GM21381 (cell line): ENCODE data around the gene HAPSTR1.
"Not testable (repeated sequence)": the region's sequence is repeated elsewhere in the genome, so short reads cannot be mapped to it uniquely, and the experiment has no call there.

Source experiments
- ATAC-seq: cut with Tn5 transposase; IDR thresholded peaks from one replicate; pipeline ENCODE4 v1.9.1; 2021; ENCODE audit warnings: mild to moderate bottlenecking, moderate library complexity; ENCODE audit not compliant: unreplicated experiment

HAPSTR1 gene

DNA sequence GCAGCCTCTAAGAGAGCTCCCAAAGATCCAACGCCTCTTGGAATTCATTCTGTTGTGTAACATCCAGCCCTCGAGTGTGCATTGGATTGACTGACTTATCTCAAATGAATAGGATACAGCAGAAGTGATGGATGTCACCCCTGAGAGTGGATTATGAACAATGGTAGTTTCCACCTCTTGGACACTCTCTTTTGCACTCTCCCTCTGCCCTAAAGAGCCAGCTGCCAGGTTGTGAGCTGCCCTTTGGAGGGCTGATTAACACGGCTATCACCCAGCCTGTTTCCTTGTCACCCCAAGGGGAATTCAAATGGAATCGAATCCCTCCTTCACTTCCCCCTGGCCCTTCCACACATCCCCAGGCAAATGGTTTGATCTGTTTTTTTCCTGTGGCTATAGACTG, 21.2 kb upstream of the HAPSTR1 start:
- ATAC-seq = no peak

DNA sequence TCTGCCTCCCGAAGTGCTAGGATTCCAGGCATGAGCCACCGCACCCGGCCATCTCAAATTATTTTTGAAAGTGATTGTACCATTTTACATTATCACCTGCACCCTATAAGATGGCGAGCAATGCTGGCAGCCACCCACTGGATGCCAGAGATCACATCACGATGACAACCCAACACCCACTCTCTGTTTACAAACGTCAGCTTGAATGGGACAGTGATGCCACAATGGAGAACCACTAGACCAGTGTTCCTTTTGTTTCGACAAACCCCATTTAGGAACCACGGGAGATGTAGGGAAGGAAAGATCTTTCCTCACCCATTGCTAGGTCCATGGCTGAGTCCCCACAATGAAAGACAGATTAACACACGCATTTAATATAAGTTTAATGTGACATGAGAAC, 20.1 kb upstream of the HAPSTR1 start:
- ATAC-seq = no peak

DNA sequence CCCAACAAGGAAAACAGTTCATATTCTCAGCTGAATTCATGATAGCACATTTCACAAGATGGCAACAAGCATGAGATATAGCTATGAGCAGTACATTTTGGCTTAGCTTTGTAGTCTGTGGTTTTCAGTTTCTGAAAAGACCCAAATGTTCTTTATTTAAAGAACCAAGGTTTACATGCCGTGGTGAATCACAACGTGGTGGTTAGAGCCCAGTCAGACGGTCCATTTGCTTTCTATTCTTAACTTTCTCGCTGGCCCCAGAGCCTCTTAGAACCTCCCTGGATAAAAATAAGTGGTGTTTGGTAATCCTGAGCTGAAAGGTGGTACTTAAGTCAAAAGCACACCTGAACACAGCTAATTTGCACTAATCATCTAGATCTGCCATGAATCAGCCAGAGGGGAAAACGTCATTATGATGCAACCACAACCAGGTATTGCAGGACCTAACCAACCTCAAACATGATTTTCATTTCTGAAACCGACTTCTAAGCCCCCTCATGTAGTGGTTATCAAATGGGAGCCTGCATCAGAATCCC, 18.6 kb upstream of the HAPSTR1 start:
- ATAC-seq = no peak

DNA sequence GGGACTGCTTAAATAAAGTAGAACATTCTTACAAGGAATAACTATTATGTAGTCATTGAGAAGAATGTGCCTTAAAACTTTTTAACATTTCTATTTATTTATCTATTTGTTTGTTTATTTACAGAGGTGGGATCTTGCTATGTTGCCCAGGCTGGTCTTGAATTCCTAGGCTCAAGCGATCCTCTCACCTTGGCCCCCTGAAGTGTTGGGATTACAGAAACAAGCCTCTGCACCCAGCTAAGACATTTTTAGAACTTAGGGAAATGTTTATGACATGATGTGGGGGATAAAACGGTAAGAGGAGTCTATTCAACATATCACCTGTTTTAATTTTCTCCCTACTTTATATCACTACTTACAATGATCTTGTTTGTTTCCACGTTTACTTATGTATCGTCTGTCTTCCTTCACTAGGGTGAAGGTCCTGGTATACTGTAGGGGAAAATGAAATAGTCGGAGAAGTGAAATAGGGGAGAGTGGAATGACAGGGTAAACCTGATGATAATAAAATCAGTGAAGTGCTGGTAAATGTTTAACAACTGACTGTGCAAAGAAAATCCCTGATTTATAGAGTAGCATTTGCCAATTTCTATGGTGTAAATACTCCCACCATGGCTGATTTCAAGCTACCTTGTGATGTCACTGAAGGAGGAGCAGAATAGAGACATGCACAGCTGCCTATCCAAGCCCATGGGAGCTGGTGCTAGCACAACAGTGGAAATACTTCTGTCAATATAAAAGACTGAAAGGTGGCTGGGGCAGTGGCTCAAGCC, 16.0 kb upstream of the HAPSTR1 start:
- ATAC-seq = no peak

DNA sequence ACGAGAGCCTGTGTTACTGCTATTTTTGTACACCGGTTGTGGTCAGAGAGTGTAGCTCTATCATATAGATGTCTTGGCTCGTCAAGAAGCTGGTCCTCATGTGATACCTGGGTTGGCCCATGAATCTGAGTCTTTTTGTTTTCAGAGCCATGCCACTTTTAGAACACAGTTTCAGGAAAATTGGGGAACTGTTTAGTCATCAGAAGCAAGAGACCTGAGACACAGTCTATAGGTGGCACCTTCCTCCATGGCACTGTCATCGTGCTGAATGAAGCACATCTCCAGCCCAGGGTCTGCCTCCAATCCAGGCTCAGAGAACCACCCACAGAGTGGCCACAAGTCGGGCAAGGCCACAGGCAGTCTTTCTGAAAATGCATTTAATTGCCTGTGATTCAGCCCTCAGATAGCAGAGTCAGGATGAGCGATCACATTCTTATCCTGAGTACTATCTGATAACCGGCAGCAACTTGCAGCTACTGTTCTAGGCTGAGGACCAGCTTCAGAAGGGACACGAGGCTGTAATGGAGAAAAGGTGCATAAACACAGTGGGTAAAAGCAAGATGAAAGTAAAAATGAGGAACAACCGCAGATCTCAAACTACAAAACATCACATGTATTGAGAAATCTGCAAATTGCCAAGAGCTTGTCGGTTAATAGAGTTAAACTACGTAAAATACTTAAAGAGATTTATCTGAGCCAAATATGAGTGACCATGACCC, 14.2 kb upstream of the HAPSTR1 start:
- ATAC-seq = no peak

DNA sequence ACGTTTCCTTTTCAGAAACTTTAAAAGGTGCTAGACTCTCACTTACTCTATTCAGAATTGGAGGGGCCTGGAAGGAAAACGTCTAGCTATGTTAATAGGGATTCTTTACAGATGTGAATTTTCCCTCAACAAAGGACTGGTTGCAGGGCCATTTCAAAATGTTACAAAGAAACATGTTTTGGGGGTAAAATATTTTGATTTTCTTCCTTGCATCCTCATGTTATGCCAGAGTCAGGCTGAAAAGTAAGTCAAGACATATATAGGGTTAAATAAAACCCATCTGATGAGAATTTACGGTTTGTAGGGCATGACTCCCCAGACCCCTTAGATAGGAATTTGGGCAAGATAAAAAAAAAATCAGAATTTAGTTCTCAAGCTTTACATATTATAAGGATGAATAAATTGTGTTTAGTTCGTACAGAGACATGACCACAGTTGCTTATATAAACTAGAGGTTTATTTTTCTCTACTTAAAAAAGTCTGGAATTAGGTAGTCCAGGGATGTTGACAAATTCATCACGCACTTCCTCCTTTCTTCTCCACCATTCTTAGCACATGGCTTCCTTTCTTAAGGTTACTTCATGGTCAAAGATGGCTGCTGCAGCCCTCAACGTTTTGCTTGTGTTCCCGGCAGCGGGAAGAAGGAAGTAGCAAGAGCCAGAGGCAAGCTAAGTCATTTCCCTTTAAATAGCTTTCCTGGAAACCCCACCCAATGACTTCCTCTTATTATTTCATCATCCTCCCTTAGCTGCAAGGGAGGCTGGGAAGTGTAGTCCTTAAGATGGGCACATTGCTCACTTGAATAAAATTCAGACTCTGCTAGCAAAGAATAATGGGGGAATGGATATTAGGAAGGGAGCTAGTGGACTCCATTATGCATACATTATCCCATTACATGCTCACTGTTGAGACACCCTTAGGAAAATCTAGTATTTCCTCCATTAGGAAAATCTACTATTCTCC, 12.7 kb upstream of the HAPSTR1 start:
- ATAC-seq = not testable (repeated sequence)

DNA sequence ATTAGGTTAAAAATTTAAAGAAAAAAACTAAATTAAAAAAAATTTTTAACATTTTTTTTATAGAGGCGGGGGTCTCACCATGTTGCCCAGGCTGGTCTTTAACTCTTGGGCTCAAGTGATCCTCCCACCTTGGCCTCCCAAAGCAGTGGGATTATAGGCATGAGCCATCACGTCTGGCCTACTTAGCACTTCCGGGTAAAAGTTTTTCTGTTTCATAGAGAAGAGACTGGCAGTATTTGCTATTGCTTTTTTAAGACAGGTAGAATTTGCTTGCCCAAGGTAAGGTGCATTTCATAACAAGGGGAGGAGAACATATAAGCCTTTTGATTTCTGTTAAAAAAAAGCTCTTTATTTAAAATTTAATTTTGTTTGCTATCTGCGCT, 12.0 kb upstream of the HAPSTR1 start:
- no peak for ATAC-seq

DNA sequence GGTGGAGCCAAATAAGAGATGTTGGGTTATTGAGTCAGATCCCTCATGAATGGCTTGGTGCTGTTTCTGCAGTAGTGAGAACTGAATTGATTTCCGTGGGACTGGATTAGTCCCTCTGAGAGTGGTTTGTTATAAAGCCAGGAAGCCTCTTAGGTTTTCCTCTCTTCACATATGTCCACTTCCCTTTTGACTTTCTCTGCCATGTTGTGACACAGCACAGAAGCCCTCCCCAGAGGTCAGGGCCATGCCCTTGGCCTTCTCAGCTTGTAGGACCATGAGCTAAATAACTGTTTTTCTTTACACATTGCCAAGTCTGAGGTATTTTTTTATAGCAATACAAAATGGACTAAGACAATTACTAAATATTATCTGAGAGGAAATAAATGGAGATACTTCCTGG, 10.3 kb upstream of the HAPSTR1 start:
- ATAC-seq = no peak

DNA sequence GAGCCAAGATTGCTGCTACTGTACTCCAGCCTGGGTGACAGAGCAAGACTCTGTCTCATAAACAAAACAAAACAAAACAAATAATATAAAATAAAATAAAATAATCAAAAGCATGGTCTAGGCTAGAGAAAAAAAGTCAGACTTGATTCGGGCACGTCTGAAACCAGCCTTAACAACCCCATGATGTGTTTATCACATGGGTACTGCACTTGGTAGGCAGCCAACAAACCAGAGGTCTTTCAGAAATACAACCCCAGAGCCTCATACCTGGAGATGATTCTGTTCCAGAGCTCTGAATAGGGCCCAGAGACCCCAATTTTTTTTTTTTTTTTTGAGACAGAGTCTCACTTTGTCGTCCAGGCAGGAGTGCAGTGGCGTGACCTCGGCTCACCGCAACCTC, 9.6 kb upstream of the HAPSTR1 start:
- ATAC-seq = no peak

DNA sequence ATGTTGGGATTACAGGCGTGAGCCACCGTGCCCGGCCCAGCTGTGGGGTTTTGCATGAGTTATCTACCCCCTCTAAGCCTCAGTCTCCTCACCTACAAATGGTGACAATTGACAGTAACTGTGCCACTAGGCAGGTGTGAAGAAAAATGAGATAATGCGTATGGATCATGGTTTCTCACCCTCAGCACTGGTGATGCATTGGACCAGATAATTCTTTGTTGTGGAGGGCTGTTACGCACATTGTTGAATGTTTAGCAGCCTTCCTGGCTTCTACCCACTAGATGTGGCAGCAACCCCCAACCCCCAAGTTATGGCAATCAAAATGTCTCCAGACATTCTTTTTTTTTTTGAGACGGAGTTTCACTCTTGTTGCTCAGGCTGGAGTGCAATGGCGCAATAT, 9.0 kb upstream of the HAPSTR1 start:
- ATAC-seq = no peak

DNA sequence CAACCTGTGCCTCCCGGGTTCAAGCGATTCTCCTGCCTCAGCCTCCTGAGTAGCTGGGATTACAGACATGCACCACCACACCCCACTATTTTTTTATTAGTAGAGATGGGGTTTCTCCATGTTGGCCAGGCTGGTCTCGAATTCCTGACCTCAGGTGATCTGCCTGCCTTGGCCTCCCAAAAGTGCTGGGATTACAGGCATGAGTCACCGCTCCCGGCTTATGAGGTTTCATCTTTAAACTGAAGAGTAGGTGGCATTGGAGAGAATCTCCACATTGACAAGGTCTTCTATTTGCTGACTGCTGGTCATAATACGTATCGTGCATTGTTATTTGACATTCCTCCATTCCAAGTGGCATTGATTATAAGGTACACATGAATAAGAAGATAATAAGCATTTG, 3.7 kb upstream of the HAPSTR1 start:
- not testable (repeated sequence) for ATAC-seq

DNA sequence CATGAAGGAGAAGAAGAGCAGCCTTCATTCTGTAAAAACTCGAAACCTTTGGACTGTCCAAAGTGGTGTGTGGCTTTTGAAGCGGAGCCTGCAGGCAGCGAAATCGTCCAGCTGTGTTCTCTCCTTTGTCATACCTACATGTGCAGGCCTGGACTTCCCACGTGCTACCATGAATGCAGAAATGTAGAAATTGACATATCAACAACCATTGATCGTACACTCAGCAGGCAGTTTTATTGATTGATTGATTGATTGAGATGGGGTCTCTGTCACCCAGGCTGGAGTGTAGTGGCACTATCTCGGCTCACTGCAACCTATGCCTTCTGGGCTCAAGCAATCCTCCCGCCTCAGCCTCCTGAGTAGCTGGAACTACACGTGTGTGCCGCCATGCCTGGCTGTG, 2.6 kb upstream of the HAPSTR1 start:
- ATAC-seq = no peak

DNA sequence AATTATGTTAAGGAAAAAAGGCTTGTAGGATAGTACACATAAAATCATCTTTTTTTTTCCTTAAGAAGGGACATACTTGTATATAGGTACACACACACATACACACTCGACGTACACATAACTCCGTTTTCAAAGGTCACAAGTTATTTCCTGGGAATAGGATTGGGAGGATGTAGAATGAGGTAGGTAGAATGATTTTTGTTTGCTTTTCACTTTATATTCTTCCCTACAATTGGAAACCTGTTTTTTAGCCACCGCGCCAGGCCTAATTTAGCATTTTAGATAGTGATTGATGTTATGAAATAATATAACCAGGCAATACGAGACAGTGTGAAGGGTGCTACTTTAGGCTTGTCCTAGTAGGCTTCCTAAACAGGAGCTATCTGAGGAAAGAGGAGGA, 1.8 kb upstream of the HAPSTR1 start:
- ATAC-seq = no peak

DNA sequence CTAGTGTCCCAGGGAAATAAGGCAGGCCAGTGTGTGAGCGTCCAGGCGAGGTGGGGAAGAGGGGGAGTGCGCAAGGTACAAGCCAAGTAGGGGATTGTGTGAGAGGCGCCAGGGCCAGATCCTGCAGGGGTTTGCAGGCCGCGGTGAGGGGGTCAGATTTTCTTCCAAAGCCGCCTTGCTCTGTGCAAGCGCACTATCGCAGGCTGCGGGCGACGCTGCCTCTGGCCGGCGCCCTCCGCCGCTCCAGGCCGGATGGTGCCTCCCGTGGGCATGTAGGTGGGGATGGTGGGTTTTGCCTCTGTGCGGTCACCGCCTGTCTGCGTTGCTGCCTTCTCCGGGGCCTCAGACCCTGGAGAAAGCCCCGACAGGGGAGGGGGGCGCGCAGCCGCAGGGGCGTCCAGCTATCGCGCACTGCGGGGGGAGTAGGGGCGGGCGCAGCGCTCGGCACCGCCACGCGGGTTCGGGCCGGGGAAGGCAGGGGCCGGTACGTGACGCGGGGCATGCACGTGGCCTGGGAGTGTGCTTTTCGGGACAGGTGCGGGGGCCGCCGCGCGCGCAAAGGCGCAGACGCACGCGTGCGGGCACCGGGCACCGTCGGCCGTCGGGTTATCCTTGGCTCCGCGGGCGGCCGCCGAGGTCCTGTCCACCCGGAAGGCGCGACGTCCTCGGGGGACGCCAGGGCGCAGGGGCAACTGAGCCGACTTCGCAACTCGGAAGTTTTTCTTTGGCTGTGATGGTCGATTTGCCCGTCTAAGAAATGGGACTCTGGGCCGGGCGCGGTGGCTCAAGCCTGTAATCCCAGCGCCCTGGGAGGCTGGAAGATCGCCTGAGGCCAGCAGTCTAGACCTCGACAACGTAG, 1.1 kb upstream of the HAPSTR1 start:
- no peak for ATAC-seq

DNA sequence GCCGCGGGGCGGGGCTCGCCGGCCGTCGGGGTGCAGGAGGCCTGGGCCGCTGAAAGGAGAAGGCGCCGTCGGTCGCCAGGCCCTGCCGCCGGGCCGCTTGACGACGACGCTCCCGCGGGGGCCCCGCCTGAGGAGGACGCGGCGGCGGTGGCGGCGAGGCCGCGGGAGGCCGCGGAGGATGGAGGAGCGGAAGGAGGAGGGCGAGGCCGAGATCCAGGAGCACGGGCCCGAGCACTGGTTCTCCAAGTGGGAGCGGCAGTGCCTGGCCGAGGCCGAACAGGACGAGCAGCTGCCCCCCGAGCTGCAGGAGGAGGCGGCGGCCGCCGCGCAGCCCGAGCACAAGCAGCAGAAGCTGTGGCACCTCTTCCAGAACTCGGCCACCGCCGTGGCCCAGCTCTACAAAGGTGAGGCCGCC, 430 bp downstream of the HAPSTR1 start:
- peak; percentile 15 for ATAC-seq

DNA sequence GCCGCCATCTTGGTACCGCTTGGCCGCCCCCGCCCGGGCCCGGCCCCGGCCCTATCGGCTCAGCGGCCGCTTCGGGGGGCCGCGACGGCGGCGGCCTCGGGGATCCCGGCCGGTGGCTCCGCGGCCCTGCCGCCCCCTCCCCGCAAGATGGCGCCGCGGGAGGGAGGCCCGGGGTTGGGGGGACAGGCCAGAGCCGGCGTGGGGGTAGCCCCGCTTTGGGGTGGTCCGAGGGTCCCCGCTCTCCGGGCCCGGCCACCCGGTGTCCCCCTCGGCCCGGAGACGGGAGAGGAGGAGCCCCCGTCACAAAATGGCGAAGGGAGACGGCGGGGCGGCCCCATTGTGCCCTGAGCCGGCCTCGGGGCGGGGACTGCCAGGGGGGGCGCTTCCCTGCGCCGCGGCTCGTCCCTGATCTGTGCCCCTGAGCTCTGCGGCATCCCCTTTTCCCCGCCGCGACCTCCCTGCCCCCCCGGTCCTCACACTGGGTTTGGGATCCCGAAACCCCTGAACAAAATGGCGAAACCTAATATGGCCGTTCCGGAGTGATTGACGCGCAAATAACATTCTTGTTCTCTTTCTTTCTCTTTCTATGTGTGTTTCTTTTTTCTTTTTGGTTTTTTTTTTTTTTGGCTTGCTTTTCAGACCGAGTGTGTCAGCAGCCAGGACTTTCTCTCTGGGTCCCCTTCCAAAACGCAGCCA, 986 bp downstream of the HAPSTR1 start:
- peak; percentile 7 for ATAC-seq

DNA sequence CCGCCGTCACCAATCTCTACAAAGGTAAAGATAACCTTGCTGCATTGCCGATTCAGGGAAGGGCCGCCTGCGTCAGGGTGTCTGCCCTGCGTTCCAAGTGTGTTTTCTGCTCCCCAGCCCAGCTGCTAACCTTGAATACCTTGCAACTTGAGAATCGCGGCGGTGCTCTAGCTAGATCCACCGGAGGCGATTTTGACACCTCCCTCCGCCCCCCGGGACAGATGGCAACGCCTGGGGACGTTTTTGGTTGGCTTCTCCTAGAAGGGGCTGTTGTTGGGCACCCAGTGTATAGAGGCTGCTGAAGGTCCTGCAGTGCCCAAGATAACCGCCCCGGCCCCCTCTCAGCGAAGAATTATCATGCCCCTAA, 1.5 kb downstream of the HAPSTR1 start:
- no peak for ATAC-seq

DNA sequence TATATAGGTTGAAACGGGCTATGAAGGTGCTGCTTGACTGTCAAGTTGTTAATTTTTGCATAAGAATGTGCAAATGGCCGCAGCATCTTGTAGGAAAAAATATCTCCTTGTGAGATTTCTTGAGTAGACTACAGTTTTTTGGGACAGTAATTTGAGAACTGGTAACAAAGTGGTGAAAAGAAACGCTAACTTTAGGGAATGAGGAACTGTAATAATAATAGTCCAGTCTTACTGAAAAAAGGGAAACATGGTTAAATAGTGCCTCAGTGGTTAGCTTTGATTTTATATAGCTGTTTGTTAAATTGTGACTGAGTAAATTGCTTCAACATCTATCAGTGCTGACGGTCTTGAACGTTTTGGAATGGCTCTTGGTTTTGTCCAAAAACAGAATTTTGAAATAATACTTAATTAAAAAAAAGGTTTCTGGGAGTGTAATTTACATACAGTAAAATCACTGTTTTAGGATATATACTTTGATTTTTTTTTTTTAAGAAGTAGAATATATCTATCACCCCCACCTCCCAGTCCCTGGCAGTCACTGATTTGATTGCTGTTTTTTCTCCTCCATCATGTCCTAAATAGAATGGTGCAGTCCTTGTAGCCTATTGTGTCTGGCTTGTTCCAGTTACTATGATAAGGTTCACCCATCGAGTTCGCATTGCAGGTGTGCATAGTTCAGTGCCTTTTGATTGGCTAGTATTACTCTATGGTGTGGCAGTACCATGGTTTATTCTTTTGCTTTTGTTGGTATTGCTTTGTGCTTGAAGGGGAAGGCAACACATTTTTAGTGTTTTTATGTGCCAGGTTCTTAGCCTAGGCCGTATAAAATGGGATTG, 2.8 kb downstream of the HAPSTR1 start:
- ATAC-seq = no peak

DNA sequence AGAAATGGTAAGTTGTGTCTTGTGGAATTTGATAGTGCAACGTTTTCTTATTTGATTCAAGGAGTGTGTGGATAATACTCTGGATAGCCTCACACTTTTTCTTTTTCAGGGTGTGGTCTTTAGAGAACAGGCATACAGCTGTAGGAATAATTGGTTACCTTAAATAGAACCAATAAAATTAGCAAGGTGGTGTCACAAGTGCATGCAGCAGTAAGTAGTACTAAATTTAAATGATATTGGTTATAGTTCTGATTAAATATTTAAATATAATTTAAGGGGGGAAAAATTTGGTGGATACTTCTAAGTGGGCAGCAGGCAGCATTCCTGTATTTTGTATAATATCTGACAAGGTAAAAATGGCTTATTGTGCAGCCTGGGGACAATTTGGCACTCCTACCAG, 3.7 kb downstream of the HAPSTR1 start:
- ATAC-seq = no peak
